HEK293 (cell line): ENCODE measurements around the gene GCAT.
A peak's percentile ranks its signal among the peaks of the same experiment; 100 is the strongest.

Experiments
- CTCF ChIA-PET: fragments of 350-600 bp; formaldehyde crosslinking; extraction: SDS; loops from one replicate; lab custom pipeline; 2021; ENCODE audit warnings: antibody characterized with exemption; lab: Yijun Ruan, JAX
- POLR2A ChIA-PET: fragments of 300-600 bp; formaldehyde crosslinking; extraction: SDS; loops from one replicate; lab custom pipeline; 2020; ENCODE audit warnings: antibody characterized with exemption, inconsistent platforms; lab: Yijun Ruan, JAX
- H3K27ac ChIP-seq: fragments of 200-500 bp; sonication (Bioruptor generic); 2 replicates; pipeline ENCODE4 v1.5.1; 2014; ENCODE audit warnings: low read depth, low read length, control low read depth, inconsistent platforms; ENCODE audit errors: extremely low read depth
- H3K36me3 ChIP-seq, 2 experiments: fragments of 200-500 bp in 1 of 2; sonication (Bioruptor generic) in 1 of 2; 1 replicate in 1 of 2; 2 replicates in 1 of 2; pipeline ENCODE4 v1.5.1; 2014 to 2017; ENCODE audit warnings: inconsistent platforms in 2 of 2, low read length in 2 of 2; ENCODE audit not compliant: control insufficient read depth in 2 of 2, insufficient read depth in 1 of 2
- H3K4me1 ChIP-seq: fragments of 200-500 bp; sonication (Bioruptor generic); 2 replicates; pipeline ENCODE4 v1.5.1; 2014; ENCODE audit warnings: mild to moderate bottlenecking, low read length, inconsistent platforms; ENCODE audit not compliant: control insufficient read depth, insufficient read depth
- H3K4me3 ChIP-seq: 2 replicates; pipeline ENCODE4 v1.5.1; 2011; ENCODE audit warnings: low read depth, mild to moderate bottlenecking, control low read depth, low read length, moderate library complexity
- H3K9me3 ChIP-seq: fragments of 200-500 bp; sonication (Bioruptor generic); 2 replicates; pipeline ENCODE4 v1.5.1; 2014; ENCODE audit warnings: low read depth, low read length, inconsistent platforms; ENCODE audit not compliant: control insufficient read depth, insufficient read depth
- BCL11A ChIP-seq: fragments of 450-650 bp; formaldehyde crosslinking; IDR thresholded peaks from 2 replicates; pipeline ENCODE4 v1.5.1; 2016; ENCODE audit warnings: low read depth, missing biosample characterization, missing genetic modification characterization
- BCL11B ChIP-seq: fragments of 450-650 bp; formaldehyde crosslinking; IDR thresholded peaks from 2 replicates; pipeline ENCODE4 v1.5.1; 2016; ENCODE audit warnings: low read depth, missing biosample characterization, missing genetic modification characterization
- GLIS1 ChIP-seq: fragments of 450-650 bp; formaldehyde crosslinking; IDR thresholded peaks from 2 replicates; pipeline ENCODE4 v1.5.1; 2016; ENCODE audit warnings: missing biosample characterization, missing genetic modification characterization
- GLIS2 ChIP-seq: fragments of 450-650 bp; formaldehyde crosslinking; IDR thresholded peaks from 2 replicates; pipeline ENCODE4 v1.5.1; 2016; ENCODE audit warnings: missing biosample characterization, missing genetic modification characterization
- ZBTB20 ChIP-seq: fragments of 450-650 bp; formaldehyde crosslinking; IDR thresholded peaks from 2 replicates; pipeline ENCODE4 v1.5.1; 2016; ENCODE audit warnings: missing biosample characterization, missing genetic modification characterization
- ZIC2 ChIP-seq: fragments of 450-650 bp; formaldehyde crosslinking; IDR thresholded peaks from 2 replicates; pipeline ENCODE4 v1.5.1; 2016; ENCODE audit warnings: missing biosample characterization, missing genetic modification characterization
- ZNF792 ChIP-seq: fragments of 450-650 bp; formaldehyde crosslinking; IDR thresholded peaks from 2 replicates; pipeline ENCODE4 v1.5.1; 2016; ENCODE audit warnings: missing biosample characterization, missing genetic modification characterization
- ZXDB ChIP-seq: fragments of 450-650 bp; formaldehyde crosslinking; IDR thresholded peaks from 2 replicates; pipeline ENCODE4 v1.5.1; 2016; ENCODE audit warnings: missing biosample characterization, missing genetic modification characterization
- TF ChIP-seq, protein P1 (sequence below): fragments of 450-650 bp; formaldehyde crosslinking; IDR thresholded peaks from 2 replicates; pipeline ENCODE4 v1.5.1; 2016; ENCODE audit warnings: missing biosample characterization, missing genetic modification characterization
- TF ChIP-seq, protein P2 (sequence below): fragments of 450-650 bp; formaldehyde crosslinking; IDR thresholded peaks from 2 replicates; pipeline ENCODE4 v1.5.1; 2016; ENCODE audit warnings: missing biosample characterization, missing genetic modification characterization
- TF ChIP-seq, protein P3 (sequence below): fragments of 450-650 bp; formaldehyde crosslinking; IDR thresholded peaks from 2 replicates; pipeline ENCODE4 v1.5.1; 2016; ENCODE audit warnings: missing biosample characterization, missing genetic modification characterization
- TF ChIP-seq, protein P4 (sequence below): fragments of 450-650 bp; formaldehyde crosslinking; IDR thresholded peaks from 2 replicates; pipeline ENCODE4 v1.5.1; 2016; ENCODE audit warnings: missing biosample characterization, missing genetic modification characterization

GCAT gene

DNA sequence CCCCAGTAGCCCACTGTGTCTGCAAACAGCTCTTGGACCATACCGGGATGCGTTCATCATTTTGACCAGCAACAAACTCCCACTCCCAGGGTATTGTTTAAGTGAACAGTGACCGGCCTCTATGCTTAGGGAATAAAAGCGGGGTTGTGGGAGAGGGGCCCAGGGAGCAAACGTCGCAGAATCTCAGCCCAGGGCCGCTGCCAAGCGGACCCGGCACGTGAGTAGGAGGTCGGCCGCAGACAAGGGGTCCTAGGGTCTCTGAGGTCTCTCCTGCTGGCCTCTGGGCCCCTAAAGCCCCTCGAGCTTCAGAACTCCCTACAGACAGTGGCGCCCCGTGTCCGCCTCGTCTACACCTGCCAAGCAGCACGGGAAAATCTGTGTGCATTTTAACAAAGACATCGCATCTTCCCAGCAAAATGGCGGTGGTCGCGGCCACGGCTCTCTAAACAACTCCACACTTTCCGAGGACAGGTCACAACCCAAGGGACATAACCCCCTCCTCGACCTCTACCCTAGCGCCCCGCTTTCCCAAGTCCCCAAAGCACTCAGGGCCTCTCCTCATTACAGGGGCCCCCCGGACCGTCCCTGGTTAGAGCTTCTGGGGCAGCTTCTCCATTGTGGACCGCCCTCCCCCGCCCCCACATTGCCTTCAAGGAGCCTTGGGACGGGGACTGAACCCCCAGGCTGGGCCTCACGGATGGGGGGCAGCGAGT lies 3.9 kb upstream of the GCAT start:
- Histone ChIP-seq H3K27ac (peak overlapping the region; percentile 80; the same call in 1 of the 2 replicates), H3K4me3 (no peak overlapping the region; the same call in 1 of the 2 replicates), H3K9me3 (no peaks in the 10 kb centered on the region), H3K4me1 (peaks cover 6% of the 10 kb centered on the region; the same call in 1 of the 2 replicates), H3K36me3 (no peaks in the 10 kb centered on the region)
- TF ChIP-seq, protein P1, sequence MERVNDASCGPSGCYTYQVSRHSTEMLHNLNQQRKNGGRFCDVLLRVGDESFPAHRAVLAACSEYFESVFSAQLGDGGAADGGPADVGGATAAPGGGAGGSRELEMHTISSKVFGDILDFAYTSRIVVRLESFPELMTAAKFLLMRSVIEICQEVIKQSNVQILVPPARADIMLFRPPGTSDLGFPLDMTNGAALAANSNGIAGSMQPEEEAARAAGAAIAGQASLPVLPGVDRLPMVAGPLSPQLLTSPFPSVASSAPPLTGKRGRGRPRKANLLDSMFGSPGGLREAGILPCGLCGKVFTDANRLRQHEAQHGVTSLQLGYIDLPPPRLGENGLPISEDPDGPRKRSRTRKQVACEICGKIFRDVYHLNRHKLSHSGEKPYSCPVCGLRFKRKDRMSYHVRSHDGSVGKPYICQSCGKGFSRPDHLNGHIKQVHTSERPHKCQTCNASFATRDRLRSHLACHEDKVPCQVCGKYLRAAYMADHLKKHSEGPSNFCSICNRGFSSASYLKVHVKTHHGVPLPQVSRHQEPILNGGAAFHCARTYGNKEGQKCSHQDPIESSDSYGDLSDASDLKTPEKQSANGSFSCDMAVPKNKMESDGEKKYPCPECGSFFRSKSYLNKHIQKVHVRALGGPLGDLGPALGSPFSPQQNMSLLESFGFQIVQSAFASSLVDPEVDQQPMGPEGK (tag by site-specific recombination): 0 out of 2 replicates have a peak, but pooled peaks have one; percentile 9
- peak; percentile 80 for TF ChIP-seq ZBTB20
- TF ChIP-seq, protein P2, sequence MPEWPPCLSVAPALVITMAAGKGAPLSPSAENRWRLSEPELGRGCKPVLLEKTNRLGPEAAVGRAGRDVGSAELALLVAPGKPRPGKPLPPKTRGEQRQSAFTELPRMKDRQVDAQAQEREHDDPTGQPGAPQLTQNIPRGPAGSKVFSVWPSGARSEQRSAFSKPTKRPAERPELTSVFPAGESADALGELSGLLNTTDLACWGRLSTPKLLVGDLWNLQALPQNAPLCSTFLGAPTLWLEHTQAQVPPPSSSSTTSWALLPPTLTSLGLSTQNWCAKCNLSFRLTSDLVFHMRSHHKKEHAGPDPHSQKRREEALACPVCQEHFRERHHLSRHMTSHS (tag by site-specific recombination): no peak
- no peak for TF ChIP-seq ZXDB (tag by site-specific recombination)
- ChIA-PET CTCF (interaction anchor here (0.7 to 1.1 kb wide), 2 partner anchors 59 to 260 kb away, joined by 3 to 5 read pairs; no protein-coding TSS in a partner anchor), POLR2A (interaction anchor here (0.6 to 1.8 kb wide), 5 partner anchors 14 to 142 kb away, joined by 3 to 14 read pairs (median 3); partner anchors contain the start of genes ANKRD54 and LGALS1)

DNA sequence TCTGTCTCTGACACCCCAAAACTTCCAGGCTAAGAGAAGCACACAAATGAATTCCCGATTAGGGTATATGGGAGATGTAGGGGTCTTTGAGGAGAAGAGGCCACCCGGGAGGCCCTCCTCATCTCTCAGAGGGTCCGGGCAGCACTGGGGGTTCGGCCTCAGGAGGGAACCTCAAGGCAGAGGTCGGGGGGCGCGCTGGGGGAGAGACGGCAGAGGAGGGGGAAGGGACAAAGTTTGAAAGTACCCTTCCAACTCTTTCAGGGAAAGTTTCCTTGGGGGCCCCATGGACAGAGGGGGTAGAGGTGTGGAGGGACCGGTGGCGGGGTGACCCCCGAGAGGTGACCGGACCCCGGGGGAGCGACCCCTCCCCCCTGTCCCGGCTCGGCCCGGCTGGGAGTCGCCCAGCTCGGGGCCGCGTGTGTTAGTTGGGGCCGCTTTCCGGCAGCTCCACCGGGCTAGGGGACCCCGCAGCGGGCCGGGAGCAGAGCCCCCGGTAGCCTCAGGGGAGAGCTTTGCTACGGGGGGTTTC lies 3.3 kb upstream of the GCAT start:
- POLR2A ChIA-PET: interaction anchor here (0.6 to 1.8 kb wide), 6 partner anchors 13 to 146 kb away, joined by 3 to 14 read pairs (median 4); partner anchors contain the start of genes ANKRD54, LGALS1 and PDXP
- H3K4me3 ChIP-seq: peak overlapping the region; percentile 68
- H3K36me3 ChIP-seq: peaks cover 0 to 5% of the 10 kb centered on the region in 2 experiments; a peak in 1 of 3 replicates
- TF ChIP-seq ZBTB20 (peak; percentile 2; the same call in 1 of the 2 replicates), GLIS2 (tag by site-specific recombination) (peak; percentile 92), GLIS1 (tag by site-specific recombination) (peak; percentile 44), ZIC2 (tag by site-specific recombination) (peak; percentile 43; the same call in 1 of the 2 replicates), BCL11B (tag by site-specific recombination) (peak; percentile 60; the same call in 1 of the 2 replicates), BCL11A (tag by site-specific recombination) (no peak), ZNF792 (tag by site-specific recombination) (no peak)
- TF ChIP-seq, protein P3, sequence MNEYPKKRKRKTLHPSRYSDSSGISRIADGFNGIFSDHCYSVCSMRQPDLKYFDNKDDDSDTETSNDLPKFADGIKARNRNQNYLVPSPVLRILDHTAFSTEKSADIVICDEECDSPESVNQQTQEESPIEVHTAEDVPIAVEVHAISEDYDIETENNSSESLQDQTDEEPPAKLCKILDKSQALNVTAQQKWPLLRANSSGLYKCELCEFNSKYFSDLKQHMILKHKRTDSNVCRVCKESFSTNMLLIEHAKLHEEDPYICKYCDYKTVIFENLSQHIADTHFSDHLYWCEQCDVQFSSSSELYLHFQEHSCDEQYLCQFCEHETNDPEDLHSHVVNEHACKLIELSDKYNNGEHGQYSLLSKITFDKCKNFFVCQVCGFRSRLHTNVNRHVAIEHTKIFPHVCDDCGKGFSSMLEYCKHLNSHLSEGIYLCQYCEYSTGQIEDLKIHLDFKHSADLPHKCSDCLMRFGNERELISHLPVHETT: no peak
- TF ChIP-seq, protein P4, sequence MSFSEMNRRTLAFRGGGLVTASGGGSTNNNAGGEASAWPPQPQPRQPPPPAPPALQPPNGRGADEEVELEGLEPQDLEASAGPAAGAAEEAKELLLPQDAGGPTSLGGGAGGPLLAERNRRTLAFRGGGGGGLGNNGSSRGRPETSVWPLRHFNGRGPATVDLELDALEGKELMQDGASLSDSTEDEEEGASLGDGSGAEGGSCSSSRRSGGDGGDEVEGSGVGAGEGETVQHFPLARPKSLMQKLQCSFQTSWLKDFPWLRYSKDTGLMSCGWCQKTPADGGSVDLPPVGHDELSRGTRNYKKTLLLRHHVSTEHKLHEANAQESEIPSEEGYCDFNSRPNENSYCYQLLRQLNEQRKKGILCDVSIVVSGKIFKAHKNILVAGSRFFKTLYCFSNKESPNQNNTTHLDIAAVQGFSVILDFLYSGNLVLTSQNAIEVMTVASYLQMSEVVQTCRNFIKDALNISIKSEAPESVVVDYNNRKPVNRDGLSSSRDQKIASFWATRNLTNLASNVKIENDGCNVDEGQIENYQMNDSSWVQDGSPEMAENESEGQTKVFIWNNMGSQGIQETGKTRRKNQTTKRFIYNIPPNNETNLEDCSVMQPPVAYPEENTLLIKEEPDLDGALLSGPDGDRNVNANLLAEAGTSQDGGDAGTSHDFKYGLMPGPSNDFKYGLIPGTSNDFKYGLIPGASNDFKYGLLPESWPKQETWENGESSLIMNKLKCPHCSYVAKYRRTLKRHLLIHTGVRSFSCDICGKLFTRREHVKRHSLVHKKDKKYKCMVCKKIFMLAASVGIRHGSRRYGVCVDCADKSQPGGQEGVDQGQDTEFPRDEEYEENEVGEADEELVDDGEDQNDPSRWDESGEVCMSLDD: peak; percentile 90
- TF ChIP-seq, all 188 proteins: peak for 6
- peaks cover 6% of the 10 kb centered on the region; the same call in 1 of the 2 replicates for H3K4me1 ChIP-seq
- CTCF ChIA-PET: interaction anchor here (0.7 kb wide), 1 partner anchor 59 kb away, joined by 3 read pairs; no protein-coding TSS in a partner anchor
- peak overlapping the region; percentile 80 for H3K27ac ChIP-seq
- H3K9me3 ChIP-seq: no peaks in the 10 kb centered on the region
